Sciatic nerve (tissue), 2 donors: ENCODE data around the gene OTUD5. TPM values are rescaled to one million over a fixed set of nuclear protein-coding genes. Genes with fewer than 3 reads are reported as not detected.
A peak's percentile ranks its signal among the peaks of the same experiment; 100 is the strongest.
"Not testable (repeated sequence)": the region's sequence is repeated elsewhere in the genome, so short reads cannot be mapped to it uniquely, and the experiment has no call there.

Experiments used
- ATAC-seq: fragments of 200-7000 bp; cut with Tn5 transposase; one replicate; pipeline ENCODE4 v1.9.1; 2020; ENCODE audit warnings: mild to moderate bottlenecking, moderate library complexity
- DNase-seq: peaks from one replicate; pipeline ENCODE4 v3.0.0-alpha.2; 2020; ENCODE audit warnings: low spot score
- intact Hi-C: fragments of 100-400 bp; cut with DNase I; formaldehyde crosslinking; loops from one replicate; pipeline ENCODE4 v1.14.2; 2022
- total RNA-seq: library from RNA; stranded (reverse); fragmentation: NEBNext Ultra II Directional; extraction: Animal tissue kit (Norgen Biotek cat#: 25700); gene quantifications from one replicate; pipeline ENCODE4 v1.2.1, GENCODE V29; 2021
- donor health status: DM: no; HTN: no; CAD: no.
- donor health status: DM: no; HTN: no; CAD: no.

The OTUD5 gene, protein sequence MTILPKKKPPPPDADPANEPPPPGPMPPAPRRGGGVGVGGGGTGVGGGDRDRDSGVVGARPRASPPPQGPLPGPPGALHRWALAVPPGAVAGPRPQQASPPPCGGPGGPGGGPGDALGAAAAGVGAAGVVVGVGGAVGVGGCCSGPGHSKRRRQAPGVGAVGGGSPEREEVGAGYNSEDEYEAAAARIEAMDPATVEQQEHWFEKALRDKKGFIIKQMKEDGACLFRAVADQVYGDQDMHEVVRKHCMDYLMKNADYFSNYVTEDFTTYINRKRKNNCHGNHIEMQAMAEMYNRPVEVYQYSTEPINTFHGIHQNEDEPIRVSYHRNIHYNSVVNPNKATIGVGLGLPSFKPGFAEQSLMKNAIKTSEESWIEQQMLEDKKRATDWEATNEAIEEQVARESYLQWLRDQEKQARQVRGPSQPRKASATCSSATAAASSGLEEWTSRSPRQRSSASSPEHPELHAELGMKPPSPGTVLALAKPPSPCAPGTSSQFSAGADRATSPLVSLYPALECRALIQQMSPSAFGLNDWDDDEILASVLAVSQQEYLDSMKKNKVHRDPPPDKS
- total RNA-seq, result 50.5 TPM

DNA sequence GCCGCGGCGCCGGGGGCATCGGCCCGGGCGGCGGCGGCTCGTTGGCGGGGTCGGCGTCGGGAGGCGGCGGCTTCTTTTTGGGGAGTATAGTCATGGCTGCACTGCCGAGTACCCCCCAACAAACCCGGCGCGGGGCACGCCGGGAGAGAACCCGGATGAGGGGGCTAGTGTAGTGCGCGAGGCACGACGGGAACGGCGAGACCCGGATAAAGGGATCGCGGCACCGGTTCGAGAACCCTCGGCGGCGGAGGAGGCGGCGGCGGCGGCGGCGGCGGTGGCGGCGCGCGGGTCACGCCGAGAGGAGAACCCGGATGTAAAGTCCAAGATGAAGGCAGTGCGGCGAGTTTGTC lies at the start of gene OTUD5:
Gene OTUD5 (minus strand): TSS at position 131 of the 350 bp plus-strand sequence. CDS start 37 bp downstream, at position 94.
- no peak for ATAC-seq
- intact Hi-C loops, result no loop called here
- peak; percentile 76 for DNase-seq

DNA sequence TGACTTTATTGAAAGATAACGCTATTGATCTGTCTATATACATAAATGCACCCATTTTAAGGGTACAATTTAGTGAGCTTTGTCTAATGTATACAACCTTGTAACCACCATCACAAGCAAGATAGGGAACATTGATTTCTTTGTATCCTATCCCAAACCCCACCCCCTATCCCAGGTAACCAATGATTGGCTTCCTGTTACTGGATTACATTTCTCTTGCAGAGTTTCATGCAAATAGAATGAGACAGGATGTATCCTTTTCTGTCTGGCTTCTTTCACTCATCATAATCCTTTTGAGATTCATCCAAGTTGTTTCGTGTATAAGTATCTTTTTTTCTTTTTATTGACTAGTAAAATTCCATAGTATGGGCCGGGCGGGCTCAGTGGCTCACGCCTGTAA lies 46.3 kb upstream of the OTUD5 start:
- DNase-seq, result no peak
- intact Hi-C loops, result no loop called here
- ATAC-seq, result no peak

DNA sequence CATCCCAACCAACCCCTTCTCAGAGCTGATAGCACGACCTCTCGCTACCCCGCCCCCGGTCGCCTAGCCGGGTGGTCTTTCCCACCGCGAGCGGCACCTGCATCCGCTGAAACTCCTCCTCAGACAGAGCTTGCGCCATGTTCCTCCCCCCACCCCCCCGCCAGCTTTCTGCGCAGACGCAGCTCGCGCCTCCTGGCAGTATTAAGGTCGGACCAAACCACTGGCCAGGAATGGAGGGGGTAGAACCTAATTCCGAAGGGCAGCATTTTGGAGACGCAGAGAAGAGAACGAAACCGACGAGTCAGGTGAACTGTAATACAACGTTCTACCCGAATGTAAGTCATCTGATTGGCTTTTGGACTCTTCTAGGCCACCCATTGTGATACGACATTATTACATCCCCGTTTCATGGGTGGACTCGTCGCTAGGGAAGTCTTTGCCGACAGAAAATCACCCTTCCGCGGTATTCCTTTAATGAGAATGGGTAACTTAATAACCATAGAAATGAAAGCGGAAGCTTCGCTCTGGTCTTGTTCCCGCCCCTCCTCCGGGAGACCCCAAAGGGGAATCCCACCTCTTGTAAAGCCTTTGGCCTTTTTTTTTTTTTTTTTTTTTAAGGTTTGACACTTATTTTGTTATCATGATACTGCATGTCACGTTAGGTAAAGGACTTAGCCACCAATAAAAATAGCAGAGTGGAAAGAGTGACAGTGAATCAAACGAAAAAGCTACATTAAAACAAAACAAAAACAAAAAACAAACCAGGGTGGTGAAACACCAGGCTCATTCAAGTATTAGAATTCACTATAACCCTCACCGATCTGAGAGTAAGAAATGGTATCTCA lies 44.9 kb upstream of the OTUD5 start, which contains the start of gene GRIPAP1:
Gene GRIPAP1 (minus strand): TSS at position 174 of the 845 bp plus-strand sequence. CDS start 35 bp downstream, at position 139.
- ATAC-seq (peak; percentile 95), DNase-seq (peak; percentile 78)
- intact Hi-C loops, result no loop called here

DNA sequence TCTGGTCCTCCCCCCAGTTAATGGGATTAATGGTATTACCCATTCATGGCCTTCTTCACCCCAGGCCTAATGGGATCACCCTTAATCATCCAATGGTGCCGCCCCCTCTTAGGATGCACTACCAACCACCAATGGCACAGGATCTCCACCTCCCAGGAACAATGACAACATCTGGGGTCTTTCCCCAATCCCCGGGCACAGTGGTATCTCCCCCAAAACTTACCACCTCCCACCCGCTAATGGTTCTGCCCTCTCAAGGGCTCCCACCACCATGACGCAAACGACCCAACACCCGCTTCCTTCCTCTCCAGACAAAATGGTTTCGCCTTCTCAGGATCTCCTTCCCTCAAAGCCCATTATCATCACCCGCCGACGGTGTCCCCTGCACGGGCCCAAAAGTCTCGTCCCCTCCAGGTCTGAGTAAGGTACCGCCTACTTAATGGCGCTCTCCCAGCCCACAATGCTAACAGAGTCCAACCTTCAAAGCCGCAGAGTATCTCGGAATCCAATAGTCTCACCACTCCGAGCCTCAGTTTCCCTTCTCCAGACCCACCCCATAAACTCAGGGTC lies 44.2 kb upstream of the OTUD5 start:
- DNase-seq, result no peak
- peak; percentile 11 for ATAC-seq
- intact Hi-C loops, result no loop called here

DNA sequence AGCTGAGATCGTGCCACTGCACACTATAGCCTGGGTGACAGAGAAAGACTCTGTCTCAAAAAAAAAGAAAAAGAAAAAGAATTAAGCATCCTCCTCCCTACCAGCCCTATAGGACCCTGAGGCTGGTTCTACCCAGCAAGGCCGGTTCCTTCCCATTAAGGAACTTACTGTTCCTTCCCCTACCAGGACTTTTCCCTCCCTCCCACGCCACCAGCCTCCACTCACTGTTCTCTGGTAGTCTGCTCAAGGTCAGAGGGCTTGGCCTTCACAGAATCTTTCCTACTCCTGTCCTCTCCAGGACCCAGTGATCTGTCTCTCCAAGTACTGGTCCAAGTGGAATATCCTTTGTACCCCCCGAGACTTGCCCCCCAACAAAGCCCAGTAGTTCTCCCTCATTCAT lies 43.2 kb upstream of the OTUD5 start:
- ATAC-seq (no peak), DNase-seq (no peak)
- intact Hi-C loops, result no loop called here

DNA sequence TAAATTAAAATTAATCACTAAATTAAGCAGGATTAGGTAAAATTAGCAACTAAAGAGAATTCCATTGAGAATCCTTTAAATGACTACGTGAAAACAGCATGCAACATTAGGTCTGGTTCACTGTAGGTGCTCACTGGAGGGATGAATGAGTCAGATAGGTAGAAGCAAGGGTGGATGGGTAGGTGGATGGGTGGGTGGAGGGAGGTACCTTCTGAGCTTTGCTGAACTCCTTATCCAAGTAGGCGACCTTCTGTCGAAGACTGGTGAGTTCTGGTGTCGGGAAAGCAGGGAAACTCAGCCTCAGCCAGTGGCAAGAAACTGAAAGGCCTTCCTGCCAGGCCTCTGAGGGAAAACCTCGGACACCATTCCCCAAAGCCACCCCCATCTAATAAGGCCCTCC lies 41.6 kb upstream of the OTUD5 start:
- DNase-seq, result no peak
- intact Hi-C loops, result no loop called here
- ATAC-seq, result no peak

DNA sequence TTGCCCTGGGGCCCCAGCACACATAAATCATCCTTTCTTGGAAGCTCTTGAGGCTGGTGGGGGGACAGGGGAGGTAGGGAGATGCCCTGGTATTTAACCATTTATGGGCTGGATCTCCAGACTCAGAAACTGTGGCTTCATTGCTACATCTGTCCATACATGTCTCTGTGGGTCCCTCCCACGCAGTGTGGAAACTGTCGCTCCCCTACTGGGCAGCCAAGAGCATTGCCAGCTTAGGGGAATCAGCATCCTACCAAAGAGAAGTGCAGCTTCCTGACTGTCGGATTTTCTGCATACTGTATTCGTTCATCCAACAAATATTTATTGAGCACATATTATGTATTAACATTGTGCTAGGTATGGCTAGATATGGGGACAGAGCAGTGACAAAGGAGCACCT lies 41.0 kb upstream of the OTUD5 start:
- no peak for ATAC-seq
- intact Hi-C loops, result no loop called here
- DNase-seq, result no peak

DNA sequence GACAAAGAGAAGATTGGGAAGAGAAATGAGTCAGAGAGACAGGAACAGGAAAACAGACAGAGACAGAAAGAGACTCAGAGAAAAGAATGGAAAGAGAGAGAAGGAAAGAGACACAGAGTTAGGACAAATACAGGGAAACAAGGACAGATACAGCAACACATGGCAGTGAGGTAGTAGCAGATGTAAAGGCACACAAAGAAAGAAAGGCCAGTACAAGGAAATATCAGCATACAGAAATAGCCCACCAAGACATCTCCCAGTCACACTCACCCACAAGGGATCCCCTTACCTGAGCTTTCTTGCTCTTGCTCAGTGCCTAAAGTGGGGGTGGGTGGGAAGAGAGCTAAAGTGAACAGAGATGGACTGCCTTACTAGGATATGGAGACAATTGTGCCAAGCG lies 40.5 kb upstream of the OTUD5 start:
- intact Hi-C loops, result no loop called here
- no peak for DNase-seq
- no peak for ATAC-seq

DNA sequence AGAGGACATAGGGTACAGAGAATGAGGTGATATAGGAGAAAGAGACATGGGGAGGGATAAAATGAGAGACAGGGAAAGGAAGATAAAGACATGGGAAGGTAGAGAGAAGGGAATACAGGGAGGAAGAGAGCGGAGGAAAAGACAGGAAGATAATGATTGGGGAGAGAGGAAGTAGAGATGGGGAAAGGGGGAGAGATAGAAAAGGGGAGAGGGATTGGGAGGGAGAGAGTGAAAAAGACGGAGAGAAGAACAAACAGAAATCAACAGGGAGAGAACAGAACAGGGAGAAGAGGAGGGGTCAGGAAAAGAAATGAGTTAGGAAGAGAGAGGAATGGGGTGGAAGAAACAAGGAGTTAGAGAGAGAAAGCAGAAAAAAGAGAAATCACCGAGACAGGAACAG lies 40.0 kb upstream of the OTUD5 start:
- no peak for ATAC-seq
- intact Hi-C loops, result no loop called here
- no peak for DNase-seq

DNA sequence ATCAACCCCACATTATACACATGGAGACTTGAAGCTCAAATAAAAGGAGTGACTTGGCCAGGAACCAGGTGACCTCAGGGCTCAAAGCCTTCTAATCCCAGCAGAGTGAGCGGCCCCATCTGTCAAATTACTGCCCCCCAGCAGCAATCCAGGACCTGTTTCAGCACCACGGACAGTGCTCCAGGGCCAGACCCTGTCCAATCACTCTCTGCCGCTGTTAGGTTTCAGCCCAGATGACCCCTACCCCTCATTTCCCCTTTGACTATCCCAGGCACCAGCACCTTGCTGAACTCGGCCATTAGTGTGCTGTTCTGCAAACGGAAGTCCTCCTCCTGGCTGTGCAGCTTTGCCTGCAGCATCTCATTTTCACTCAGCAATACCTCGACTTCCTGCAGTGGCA lies 39.6 kb upstream of the OTUD5 start:
- DNase-seq, result no peak
- intact Hi-C loops, result no loop called here
- no peak for ATAC-seq

DNA sequence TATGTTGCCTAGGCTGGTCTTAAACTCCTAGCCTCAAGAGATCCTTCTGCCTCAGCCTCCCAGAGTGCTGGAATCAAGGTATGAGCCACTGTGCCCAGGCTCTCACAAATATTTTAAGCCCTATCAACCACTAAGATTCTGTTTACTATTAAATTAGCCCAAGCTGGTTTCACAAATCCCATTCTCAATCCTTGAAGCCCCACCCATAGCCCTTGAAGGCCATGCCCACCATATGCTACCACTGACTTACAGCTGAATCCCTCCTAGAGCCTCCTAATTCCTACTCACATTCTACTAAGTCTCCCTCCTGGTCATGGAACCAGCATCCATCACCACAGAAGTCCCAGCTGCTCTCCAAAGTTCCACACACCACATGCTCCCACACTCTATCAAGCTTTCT lies 34.9 kb upstream of the OTUD5 start:
- DNase-seq, result no peak

DNA sequence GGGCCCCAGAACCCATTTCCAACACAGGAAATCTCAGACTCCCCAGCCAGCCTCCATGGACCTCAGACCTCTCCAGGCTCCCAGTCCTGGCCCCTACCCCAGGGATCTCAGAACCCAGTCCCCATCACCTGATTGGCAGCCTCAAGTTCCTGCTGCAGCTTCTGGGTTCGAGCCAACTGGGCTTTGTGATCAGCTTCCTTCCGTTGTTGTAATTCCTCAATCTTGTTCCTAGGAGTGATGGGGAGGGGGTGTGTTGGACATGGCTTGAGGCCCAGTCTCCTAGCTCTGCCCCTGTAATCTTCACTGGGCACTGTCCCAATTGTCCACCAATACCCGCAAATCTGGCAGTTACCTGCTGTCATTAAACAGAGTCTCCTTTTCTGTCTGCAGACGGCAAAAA lies 32.1 kb upstream of the OTUD5 start:
- DNase-seq (no peak), ATAC-seq (no peak)
- intact Hi-C loops, result no loop called here

More for the DNA sequence above, 34.9 kb upstream of the OTUD5 start:
- intact Hi-C loops, result no loop called here
- no peak for ATAC-seq

DNA sequence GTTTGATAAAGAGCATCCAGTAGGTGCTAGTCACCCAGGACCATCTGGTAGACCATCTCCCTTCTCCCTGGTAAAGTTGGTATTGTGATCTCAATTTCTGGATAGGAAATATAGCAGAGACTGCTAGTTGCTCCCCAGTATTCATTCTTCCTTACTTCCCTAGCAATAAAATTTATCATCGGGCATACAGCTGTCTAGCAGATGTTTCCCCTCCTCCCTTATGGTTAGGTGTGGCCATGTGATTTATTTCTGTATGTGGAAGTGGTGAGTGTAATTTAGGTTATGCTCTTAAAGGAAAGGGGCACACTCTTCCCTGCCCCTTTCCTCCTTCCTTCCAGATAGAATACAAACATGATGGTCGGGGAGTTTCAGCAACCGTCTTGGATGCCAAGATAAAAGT lies 26.5 kb upstream of the OTUD5 start:
- DNase-seq, result no peak
- intact Hi-C loops, result no loop called here
- no peak for ATAC-seq

DNA sequence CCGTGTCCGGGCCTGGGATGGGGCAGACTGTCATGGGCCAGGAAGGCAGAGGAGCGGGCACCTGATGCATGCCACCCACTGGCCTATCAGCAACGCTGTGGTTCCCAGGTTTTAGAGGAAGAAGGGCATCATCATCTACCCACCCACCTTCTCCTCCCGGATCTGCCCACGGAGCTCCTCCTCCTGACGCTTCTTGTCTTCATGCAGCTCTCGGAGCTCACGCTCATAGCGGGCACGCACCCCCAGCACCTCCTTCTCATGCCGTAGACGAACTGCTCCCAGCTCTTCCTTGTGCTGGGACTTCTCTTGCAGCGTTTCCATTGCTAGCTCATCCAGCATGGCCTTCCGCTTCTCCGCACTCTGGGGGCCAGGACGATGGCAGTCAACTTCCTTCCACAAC lies 25.7 kb upstream of the OTUD5 start:
- intact Hi-C loops, result no loop called here
- ATAC-seq, result no peak
- DNase-seq, result no peak

DNA sequence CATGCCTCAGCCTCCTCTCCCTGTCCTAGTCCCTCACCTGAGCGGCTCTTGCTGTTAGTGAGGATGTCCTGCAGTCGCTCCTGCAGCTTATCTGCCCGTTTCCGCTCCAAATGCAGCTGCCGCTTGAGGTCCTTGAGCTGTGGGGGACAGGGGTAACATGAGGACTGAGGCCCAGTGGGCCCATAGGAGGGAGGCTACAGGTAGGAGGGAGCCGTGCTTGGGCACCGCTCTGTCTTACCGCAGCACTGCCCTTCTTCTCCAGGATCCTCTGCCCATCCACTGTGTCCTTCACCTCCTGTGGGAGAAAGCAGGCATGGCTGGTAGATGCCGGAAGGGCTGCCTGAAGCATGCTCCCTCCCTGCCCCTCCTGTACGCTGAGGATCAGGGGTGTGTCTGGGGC lies 23.8 kb upstream of the OTUD5 start:
- ATAC-seq (no peak), DNase-seq (no peak)

DNA sequence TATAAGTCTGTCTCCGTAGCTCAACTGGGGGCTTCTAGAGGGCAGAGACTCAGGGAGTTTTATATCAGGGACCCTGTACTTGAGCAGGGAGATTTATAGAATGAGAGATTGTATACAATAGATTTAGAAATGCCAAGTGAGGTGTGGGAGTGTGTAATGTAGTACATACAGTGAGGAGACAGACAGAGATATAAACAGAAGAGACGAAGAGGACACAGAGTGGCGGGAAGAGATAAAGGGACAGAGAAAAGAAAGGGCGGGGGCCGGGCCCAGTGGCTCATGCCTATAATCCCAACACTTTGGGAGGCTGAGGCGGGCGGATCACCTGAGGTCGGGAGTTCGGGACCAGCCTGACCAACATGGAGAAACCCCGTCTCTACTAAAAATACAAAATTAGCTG lies 22.9 kb upstream of the OTUD5 start:
- ATAC-seq, DNase-seq, intact Hi-C loops: not testable (repeated sequence)

More for the DNA sequence above, 23.8 kb upstream of the OTUD5 start:
- intact Hi-C loops, result no loop called here

DNA sequence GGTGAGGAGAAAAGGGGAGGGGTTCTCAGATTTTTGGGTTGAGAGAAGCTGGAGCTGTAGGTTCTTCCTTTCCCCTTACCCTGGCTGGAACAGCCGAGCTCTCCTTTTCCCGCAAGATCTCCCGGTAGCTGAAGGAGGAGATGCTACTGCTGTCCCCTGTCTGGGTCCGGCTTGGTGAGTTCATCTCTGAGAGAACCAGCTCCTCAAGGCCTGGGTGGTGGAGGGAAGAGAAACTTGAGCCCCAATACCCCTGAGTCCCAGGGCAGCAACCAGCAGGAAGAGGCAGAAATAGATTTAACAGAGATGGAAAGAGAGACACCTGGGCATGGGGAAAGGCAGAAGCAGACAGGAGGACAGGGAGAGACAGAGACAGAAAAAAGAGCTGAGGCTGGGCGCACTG lies 20.8 kb upstream of the OTUD5 start:
- DNase-seq (no peak), ATAC-seq (no peak)
- intact Hi-C loops, result no loop called here

DNA sequence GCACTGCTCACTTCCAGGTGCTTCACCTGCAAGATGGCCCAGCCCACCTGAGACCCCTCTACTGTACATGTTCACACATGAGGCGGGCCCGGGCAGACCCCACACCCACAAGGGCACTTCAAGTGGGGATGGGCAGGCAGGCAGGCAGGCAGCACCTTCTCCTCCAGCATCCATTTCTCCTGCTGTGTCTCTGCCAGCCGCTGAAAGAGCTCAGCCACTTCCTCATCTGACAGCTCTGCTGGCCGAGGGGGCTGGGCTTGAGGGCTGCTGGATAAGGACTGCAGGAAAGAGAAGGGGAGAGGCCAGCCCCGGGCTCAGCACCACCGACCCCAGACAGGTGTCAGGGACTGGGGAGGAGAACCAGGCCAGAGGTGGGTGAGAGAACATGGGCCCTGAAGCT lies 18.7 kb upstream of the OTUD5 start:
- no peak for ATAC-seq
- intact Hi-C loops, result no loop called here

DNA sequence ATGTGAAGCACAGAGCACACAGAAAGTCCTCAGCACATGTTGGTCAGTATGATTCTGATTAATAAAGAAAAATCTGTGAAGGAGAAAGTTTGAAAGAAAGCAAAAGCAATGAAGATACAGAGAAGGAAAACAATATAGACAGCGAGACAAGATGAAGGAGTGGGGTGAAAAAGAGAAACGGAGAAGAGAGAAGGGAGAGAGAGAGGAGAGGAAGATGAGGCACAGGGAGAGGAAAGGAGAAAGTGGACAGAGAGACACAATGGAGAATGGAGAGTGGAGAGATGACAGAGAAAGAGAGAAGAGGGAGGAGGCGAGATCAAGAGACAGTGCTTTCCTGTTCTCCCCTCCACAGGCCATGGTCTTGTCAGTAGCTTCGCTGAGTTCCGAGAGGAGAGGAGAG lies 18.1 kb upstream of the OTUD5 start:
- DNase-seq (no peak), ATAC-seq (no peak)
- intact Hi-C loops, result no loop called here

More for the DNA sequence above, 18.7 kb upstream of the OTUD5 start:
- no peak for DNase-seq

DNA sequence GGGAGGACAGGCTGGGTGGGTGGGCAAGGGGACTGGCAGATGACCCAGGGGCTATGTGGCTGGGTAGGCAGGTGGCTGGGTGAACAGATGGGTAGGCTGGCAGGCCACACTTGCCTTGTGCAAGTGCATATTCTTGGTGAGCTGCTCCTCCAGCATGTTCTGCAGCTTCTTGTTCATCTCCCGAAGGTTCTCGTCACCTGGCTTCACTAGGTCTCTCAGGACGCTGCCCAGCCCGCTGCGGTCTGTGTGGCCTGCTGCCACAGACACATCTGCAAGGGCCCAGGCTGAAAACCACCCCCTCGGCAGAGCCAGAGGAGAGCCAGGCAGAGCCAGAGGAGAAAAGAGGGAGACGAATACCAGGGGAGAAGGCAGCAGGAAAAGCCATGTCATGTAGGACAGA lies 17.6 kb upstream of the OTUD5 start:
- DNase-seq, result peak; percentile 21
- intact Hi-C loops, result no loop called here
- ATAC-seq, result no peak
